HG03460 (cell line): ENCODE results near the gene CCDC116.
"Not testable (repeated sequence)": the region's sequence is repeated elsewhere in the genome, so short reads cannot be mapped to it uniquely, and the experiment has no call there.

ENCODE experiments used
- ATAC-seq: cut with Tn5 transposase; IDR thresholded peaks from one replicate; pipeline ENCODE4 v1.9.1; 2021; ENCODE audit not compliant: unreplicated experiment

CCDC116 gene

DNA sequence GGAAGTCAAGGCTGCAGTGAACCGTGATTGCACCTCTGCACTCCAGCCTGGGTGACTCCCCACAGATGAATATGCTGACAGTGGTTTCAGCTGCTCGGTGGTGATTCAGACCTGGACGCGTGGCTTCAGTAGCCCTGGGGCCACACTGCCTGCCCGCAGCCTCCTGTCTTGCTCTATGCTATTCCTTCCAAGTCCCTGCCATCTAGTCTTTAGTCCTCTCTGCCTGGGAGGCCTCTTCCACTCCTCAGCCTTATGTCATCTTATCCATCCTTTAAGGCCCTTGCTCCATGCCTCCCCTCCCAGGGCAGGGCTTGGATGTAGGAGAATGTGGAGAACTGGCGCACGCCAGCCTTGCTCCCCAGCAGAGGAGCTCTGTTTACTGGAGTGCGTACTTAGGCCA is 25.8 kb upstream of the CCDC116 start:
- no peak for ATAC-seq

DNA sequence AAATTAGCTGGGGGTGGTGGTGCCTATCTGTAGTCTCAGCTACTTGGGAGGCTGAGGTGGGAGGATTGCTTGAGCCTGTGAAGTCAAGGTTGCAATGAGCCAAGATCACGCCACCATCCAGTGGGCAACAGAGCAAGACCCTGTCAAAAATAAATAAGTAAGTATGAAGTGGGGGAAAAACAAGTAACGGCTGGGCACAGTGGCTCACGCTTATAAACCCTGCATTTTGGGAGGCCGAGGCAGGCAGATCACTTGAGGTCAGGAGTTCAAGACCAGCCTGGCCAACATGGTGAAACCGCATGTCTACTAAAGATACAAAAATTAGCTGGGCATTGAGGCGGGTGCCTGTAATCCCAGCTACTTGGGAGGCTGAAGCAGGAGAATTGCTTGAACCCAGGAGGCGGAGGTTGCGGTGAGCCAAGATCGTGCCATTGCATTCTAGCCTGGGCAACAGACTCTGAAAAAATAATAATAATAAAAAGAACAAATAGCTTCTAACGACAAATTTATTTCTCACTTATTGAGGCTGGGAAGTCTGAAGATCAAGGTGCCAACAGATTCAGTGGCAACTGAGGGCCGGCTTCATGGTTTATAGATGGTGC is 22.9 kb upstream of the CCDC116 start:
- not testable (repeated sequence) for ATAC-seq

DNA sequence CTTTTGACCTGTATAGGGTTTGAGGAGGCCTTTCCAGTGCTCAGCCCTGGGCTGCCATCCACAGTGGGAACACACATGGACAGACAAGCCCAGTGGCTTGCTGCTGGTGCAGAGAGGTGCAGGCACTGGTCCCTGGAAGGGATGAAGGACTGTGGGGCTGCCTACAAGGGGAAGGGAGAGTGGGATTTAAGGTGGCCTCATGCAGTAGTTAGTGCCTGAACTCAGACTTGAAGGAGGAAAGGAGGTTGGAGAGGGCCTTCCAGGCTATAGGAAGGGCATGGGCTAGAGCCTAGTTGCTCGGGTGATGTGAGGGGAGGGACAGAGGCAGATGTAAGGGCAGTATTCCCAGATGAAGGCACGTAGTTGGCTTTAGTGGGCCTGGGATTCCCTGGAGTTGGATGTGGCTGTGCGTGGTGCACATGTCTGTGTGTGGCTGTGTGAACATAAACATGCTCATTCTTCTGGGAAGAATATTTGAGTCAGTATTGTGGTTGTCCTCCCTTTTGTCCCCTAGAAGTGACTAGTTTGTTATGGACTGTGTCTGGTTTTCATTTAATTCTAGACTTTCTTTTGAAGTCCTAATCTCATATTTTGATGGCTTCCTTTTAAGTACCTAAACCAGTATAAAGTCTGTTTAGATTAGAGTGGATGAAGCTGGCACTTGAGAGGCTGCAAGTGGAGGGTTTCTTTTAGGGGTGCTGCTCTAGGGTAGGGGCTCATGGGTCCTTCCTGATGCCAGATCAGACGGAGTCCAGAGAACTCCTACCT is 21.2 kb upstream of the CCDC116 start:
- no peak for ATAC-seq

DNA sequence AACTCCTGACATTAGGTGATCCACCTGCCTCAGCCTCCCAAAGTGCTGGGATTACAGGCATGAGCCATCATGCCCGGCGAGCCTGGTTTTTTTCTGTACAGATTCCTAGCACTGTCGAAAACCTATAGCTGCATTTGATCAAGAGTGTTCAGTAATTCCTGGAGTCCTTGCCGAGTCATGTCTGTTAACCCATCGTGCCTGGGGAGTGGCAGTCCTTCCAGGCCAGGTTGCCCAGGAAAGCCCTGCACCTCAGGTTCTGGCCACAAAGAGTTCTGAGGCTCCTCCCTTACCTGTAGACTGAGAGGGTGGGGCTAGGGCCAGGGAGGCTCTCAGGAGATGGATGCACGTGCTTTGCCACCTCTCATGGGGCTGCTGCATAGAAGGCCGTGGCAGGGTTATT is 19.7 kb upstream of the CCDC116 start:
- no peak for ATAC-seq

DNA sequence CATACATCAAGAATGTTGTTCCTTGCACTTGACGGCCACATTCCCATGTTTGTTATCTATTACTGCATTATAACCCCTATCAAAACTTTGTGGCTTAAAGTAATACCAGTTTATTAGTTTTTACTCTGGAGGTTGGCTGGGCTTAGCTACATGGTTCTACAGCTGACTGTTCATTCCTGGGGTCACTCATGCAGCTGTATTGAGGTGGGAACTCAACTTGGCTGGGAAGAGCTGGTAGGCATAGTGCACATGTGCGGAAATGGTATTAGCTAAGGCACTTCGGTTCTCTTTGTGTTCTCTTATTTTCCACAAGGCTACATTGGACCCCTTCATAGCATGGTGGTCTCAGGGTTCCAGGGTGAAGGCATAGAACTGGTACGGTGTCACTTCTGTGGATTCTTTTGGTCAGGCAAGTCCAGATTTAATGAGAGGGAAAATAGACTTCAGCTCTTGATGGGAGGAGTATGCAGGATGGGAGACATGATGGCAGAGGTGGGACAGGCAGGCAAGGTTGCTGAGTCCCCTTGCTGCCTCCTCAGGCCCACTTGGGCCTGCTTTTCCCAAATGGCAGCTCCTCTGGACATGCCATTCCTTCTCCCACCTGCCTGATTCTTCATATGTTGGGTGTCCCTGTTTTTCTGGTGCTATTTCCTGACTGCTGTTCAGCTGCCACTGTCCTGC is 18.9 kb upstream of the CCDC116 start:
- no peak for ATAC-seq

DNA sequence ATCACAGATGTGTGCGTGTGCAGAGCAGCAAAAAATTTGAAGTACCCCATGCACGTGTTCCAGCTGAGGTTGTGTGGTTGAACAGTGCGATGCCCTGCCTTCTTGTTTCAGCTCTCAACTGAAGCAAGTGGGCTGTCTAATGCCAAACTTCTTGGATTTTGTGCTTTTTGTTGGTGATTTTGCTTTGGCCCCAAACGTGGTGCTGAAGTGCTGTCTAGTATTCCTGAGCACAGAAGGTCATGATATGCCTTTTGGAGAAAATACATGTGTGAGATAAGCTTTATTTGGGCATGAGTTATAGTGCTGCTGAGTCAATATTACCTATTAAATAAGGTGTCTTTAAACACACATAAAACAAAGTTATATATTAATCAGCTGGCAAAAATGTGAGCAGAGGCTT is 16.8 kb upstream of the CCDC116 start:
- ATAC-seq = no peak

DNA sequence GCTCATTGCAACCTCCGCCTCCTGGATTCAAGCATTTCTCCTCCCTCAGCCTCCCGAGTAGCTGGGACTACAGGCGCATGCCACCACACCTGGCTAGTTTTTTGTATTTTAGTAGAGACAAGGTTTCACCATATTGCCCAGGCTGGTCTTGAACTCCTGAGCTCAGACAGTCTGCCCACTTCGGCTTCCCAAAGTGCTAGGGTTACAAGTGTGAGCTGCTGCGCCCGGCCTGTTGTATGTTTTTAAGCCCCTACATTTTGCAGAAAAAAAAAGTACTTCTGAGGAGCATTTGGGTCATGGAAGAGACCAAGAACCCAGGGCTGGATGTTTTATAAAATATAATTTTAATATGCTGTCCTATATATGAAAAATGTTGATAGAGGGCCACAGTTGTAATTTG is 15.2 kb upstream of the CCDC116 start:
- not testable (repeated sequence) for ATAC-seq

DNA sequence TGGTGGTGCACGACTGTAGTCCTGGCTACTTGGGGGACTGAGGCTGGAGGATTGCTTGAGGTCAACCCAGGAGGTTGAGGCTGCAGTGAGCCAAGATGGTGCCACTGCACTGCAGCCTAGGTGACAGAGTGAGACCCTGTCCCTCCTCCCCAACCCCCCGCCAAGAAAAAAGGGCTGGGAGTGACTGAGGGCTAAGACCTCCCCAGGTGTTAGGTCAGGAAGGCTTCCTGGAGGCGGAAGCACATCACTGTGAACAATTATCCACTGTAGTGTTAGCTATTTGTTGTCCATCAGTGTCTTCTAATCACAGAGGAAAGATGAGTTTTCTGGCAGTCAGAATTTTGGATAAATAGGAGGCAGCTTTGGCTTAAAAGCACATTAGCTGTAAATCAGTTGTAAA is 11.5 kb upstream of the CCDC116 start:
- no peak for ATAC-seq

DNA sequence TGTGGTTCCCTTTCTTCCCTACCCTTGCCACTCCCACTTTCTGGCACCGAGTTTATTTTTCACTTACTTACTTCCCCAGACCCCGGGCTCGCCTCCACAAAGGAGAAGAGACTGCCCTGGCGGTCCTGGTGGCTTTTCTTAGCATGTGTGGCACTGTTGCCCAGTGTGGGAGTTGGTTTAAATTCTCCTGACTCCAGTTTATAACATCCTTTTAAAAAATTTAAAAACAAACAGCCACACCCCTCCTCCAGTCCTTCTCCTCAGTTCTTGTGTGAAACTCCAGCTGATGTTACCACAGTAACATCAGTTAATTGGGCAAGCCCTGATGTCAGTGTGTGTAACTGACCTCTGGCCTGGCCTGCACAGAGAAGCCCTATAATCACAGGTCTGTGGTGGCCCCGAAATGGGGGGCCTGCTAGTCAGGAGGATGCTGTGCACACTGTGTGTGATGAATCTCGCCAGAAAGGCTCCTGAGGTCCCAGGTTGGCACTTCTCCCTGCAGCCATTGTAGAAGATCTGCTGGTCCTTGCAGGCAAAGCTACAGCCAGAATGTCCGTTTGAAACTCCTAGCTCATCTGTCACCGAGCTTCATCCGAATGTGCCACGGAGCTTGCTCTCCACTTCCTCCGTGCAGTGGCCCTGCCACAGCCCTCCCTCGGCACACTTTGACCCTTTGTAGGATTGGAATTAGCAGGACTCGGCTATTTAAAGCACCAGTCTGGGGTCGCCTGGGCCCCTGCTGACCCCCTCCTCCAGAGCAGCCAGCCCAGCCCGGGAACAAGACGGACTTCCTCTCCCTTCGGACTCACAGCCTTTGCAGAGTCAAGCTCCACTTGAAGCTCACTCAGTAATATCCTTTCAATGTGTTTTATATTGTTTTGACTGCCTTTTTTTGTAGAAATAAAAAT is 10.3 kb upstream of the CCDC116 start:
- ATAC-seq = no peak

DNA sequence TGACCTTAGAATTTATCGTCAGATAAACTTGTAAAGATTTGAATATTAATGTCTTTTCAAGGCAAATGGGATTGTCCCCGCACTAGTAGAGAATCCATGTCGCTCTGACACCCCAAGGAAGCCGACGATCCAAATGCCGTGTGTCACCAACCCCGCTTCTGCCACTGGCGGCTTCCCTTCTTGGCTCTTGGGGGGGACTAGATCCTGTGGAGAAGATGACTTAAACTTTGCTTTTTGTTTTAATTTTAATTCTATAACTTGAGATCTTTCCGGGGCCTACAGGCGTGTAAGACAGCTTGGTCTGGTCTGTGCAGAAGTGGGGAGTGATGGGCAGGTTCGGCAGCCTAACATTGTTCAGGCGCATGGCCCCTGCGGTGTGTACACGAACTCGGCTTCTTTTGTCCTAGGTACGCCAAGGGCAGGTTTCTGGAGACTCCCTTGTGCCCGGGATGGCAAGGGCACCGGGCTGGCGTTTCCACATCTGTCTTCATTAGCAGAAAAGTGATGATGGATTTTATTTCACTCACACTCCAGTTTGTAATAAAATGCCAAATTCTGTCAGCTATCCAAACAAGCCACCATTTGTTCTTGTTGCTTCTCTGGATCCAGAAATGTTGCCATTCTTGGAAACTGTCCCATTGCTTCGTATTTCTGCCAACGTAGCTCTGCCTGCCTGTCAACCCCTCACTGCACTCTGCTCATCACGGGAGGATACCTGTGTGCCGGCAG is 9.5 kb upstream of the CCDC116 start:
- ATAC-seq = no peak

DNA sequence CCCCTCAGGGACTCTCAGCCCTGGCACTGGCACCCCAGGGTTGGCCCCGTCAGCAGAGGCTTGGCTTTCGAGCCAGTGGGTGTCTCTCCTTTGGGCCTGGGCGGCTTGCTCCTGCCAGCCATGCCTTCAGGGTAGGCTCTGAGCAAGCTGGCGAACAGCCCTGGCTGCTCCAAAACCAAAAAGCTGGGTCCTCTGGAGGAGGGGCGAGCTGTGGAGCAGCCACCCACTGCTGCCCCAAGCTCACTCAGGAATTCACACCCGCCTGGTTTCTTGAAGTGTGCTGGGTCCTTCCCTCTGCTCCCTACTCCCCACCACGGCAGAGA is 9.0 kb upstream of the CCDC116 start:
- ATAC-seq = no peak

DNA sequence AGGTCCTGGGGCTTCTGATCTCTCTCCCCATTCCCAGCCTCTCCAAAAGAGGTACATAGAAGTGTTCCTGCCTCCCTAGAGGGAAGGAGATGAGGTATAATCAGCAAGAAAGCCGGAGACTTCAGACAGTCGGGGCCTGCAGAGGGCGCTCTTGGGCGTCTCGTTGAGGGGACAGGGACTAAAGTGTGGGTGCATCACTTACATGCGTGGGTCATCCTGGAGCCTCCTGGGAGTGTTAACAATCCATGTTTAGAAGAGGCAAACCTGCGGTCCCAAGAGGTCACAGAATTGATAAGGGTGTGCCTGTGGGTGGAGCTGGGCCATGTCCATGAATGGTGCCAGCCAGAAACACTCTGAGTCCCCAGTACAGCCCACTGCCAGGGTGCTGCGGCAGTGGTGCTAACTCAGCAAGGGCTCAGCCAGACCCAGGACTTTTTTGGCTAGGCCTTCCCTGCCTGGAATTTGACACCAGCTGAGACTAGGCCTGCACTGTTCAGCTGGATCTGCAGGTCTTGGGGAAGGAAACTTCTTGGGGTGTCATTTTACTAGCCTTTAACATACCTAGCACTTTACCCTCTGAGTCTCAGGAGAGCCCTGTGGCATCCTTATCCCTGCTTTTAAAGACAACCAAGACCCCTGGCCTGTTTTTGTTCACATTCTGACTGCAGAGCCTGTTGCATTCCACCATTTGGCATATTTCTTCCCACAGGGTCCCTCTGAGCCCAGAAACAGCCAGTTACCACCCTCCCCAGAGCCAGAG is 8.3 kb upstream of the CCDC116 start:
- no peak for ATAC-seq

DNA sequence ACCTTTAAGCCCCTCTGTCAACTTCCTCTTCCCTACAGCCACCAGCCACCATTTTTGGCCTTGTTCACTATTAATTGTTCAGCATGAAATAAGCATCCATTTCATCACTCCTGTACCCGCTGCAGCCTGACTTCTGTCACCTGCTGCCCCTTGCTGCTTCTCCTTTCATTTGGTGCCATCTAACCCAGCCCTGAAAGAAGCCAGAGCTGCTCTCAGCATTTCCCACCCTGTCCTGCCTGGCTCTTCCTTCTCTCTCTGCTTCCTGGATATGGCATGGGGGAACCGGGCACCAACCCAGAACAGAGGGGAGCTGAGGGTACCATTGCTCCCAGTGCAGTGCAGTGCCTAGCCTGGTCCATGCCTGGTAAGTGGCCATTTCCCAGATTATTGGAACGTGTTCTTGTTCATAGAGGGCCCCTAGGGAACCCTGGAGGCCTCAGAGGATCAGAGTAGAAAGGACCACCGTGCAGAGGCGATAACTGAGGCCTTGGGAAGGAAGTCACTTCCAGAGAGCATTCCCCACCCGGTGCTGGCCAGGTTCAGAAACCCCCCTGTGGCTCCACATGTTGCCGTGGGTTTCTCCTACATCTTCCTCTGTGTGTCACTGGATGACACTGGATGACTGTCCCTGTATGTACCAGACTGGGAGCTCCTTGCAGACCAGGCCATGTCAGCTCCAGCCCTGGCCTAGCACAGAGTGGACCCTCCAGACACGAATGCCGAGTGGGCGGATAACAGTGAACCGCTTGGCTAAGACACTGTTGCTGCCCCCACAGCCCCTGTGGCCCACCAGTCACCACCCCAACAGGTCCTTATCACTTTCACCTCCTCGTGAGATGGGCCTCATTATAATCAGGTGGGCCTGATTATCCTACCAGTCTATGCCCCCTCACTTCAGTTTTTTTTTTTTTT is 7.4 kb upstream of the CCDC116 start:
- ATAC-seq = no peak

DNA sequence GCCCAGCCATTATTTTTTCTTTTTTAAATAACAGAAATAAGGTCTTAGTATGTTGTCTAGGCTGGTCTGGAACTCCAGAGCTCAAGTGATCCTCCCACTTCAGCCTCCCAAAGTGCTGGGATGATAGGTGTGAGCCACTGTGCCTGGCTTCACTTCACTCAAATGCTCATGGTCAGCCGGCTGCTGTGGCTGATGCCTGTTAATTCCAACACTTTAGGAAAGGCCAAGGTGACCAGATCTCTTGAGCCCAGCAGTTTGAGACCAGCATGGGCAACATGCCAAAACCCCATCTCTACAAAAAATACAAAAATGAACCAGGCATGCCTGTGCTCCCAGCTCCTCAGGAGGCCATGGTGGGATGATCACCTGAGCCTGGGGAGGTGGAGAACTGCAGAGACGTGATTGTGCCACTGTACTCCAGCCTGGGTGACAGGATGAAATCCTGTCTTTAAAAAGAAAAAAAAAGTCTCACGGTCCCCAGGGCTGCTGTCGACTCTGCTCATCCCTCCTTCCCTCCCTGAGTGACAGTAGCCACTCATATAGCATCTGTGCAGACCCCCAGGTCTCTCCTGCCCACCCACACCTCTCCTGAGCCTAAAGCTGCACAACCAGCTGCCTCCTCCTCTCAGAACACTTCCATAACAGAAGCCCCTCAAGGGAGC is 6.4 kb upstream of the CCDC116 start:
- ATAC-seq = no peak

DNA sequence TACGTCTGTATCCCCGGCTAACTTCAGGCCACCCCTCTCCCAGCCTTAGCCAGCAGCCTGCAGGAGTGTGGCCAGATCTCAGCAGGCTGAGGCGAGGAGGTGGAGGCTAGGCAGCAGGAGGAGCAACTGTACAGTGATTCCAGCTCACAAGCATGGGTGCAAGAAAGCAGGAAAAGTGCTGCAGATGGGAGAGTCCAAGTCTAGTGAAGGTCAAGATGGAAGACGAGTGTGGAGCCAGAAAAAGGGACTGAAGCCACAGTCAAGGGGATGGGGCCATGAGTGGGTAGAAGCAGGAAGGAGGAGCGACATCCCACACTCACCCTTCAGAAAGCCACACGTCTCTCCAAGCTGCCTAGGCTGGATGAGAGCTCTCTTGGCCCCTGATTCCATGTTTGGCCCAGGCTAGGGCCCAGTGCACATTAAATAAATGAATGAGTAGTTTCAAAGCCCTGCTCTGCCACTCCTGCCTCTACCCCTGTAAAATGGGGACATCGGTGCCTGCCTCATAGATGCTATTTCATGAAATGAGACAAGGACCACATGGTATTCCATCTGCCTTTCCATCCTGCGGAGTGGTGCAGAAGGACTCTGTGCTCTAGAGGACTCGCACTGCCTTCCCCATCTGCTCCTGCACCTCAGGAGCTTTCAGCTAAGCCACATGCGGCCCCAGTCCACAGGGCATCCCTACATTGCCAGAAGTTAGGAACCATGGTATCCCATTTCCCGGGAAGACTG is 5.7 kb upstream of the CCDC116 start:
- ATAC-seq = no peak

DNA sequence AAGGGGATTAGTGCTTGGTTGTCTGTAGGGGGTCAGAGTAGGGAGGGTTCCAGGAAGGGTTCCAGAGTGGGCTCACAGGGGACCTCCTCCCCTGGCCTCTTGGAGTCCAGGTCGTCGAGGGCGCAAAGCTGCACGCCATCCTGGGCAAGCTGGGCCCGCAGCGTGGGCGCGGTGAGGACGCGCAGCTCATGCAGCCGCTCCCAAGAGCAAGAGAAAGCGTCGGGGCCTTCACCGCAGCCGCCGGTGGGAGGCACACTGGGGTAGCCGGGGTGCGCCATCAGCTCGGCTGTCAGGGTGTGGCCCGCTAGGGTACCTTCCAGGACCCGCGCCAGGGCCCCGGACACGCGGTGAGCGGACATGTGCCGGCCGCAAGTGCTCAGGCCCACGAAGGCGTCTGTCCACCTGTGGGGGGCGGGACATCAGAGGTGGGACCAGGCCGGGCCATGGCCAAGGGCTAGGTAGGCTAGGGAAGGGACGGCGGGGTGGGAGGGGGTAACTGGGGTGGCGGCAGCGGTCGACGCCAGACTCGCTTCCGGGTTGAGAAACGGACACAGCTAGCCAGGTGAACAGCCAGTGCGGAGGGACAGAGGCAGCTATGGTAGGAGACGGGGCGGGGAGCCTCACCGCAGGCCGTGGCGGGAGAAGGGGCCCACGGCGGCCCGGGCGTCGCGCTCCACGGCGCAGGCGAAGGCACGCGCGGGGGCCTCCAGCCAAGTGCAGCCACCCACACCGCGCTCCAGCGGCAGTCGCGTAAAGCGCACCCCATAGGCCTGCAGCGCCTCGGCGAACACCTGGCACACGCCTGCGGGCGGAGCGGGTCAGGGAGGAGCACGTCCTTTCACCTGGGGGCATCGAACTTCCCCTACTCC is 3.9 kb upstream of the CCDC116 start:
- no peak for ATAC-seq
